NCI-H2081 treated with DMSO at 0.1 percent for 48 hours (cell line): ENCODE measurements around the gene C10orf95.

ENCODE experiments used
- DNase-seq: peaks from one replicate; lab custom pipeline; 2025; lab: John Stamatoyannopoulos, UW

C10orf95 gene

DNA sequence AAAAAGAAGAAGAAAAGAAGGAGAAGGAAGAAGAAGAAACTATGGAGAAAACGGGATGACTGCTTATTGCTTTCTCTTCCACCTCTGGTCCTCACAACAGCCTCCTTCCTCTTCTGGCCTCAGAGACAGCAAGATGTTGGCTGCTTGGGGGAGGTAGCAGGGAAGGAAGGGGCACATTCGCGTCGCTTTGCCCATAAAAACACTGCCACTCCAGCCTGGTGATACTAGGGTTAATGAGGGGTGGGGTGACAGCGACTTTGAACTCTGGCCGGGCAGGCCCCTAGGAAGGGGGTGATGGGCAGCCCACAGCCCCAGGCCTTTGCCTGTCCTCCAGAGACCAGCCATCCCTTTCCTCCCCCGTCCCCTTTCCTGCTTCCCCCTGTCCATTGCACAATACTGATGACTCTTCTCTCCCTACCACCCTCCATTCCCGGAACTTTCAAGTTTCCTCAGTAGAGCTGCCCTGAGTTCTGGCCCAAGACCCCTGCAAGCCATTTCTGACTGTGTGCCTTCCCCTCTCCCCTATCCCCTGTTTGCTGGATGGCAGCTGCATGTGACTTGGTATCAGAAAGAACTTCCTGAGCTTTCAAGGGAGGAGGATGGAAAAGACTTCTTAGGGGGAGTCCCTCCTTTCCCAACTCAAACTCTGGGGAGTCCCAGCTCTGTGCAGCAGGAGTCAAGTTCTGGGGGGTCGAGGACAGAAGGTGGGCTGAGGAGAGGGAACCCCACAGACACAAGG, 16.8 kb downstream of the C10orf95 start:
- no peak for DNase-seq

DNA sequence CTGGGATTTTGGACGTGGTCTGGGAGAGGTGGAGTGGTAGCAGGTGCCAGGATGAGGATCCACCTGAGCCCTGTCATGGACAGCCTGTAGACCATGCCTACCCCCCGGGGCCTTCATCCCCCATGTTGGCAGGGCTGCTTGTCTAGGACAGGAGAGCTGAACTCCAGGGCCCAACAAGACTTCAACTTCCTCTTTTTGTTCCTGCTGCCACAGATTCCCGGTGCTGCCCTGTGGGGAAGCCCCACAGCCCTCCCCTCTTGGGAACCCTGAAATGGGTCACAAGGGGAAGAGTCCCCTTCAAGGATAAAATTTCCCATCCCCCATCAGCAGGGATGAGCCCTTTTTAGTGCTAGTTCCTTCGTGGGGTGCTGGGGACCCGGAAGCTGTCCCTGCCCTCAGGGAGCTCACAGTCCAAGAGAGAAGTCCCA, 17.7 kb downstream of the C10orf95 start:
- no peak for DNase-seq

DNA sequence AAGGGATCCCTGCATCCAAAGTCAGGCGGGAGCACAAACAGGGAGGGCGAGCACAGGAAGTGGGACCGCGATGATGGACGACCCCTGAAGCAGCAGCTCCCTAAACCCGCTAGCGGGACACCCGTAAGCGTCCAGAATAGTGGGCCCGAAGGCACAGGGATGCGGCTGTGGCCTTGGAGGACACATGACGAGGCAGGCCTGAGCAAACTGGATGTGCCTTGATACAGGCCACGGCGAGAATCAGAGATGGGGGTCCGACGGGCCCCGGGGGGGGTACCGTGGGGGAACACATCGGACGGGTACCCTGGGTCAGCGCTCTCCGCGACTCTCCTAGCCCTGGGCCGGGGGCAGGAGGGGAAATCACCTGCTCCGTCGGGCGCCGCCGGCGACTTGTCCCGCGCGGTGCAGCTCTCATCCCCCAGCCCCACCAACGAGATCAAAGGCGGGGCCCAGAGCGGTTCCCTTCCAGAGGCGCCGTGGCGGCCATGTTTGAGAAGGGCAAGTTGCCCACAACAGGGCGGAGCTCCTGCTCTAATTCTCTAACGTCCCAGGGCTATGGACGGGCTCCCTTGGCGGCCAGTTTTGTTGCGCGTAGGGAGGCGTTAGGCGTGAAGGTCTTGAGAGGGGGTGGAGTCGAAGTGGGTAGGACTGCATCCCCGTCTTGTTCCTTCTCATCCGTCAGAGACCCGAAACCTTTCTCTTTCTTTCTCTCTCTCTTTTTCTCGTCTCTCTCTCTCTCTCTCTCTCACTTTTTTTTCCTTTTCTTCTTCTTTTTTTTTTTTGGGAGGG, 19.0 kb downstream of the C10orf95 start, which contains the start of gene CUEDC2:
TSS of gene CUEDC2 (minus strand) at position 413 of the 789 bp plus-strand sequence. CDS start 7,386 bp downstream, outside the sequence.
- peak; percentile 57 for DNase-seq

DNA sequence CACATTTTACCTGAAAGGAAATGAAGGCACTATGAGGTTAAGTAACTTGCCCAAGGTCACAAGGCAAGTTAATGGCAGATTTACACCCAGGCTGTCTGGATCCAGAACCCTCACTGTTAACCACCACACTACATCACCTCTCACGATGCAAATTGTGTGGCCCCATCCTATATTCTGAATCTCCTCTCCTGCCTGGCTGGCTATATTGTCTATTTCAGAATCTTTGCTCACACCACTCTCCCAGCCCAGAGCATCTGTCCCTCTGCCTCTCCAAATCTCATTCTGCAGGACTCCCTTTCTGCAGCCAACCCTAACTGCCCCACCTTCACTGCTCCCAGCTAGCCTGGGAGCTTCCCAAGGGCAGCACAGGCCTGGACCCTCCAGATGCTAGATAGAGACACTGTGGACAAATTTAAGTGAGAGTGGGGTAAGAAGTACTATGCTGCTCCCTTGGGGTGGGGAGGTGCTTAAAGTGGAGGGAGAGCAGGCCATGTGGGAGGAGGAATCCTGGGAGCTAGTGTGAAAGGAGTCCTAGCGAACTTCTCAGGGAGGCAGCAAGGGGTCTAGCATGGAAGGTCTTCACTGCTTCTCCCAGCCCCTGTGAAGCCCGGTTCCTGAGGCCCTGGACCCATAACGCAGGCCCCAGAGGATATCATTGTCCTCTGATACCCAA, 19.8 kb downstream of the C10orf95 start:
- DNase-seq, result no peak

DNA sequence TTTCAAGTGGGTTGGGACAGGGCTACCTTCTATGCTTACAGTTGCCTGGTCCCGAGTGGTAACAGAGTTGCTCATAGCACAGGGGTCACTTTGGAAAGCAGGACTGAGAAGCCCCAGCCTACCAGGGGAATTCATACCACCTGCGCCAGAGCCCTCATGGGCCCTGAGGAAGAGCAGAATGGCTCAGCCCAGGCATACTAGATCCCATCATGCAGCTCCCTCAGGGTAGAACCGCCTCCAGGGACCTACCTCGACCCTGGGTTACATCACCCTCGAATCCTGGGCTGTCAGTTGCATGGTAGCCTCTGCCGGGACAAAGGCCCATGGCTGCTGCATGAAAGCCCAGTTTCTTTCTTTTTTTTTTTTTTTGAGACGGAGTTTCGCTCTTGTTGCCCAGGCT, 21.9 kb downstream of the C10orf95 start:
- DNase-seq, result no peak

DNA sequence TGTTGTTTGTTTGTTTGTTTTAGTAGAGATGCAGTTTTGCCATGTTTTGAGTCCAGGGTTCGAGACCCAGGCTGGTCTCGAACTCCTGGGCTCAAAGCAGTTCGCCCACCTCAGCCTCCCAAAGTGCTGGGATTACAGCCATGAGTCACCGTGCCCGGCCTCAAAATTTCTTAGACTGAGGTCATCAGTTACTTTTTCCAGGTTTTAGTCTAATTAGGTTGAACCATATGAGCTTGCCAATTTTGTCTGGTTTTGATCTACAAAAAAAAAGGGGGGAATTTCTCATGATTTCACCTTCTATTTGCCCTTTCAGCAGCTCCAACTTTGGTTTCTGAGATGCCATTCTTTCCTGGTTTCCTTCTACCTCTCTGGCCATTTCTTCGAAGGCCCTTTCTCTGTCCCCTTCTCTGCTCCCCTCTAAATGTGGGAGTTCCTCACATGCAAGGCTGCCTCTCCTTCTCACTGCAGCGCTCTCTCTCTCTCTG, 24.5 kb downstream of the C10orf95 start:
- no peak for DNase-seq

DNA sequence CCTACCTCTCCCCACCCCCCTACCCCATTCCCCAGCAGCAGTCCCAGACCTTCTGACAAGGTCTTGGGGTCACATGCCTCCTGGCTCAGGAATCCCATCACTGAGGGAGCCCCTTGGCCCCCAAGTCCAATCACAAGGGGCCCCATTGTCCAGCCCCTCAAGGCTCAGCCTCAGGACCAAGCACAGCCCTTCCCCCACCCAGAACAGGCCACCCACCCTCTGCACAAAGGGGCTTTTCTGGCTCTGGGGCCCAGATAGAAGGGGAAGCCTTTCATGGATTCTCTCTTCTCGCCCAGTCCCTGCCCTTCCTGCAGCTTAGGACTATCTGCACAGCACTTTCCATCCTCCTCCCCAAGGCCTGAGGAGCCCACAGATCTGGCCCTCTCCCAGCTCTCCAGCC, 25.9 kb downstream of the C10orf95 start:
- DNase-seq, result no peak

DNA sequence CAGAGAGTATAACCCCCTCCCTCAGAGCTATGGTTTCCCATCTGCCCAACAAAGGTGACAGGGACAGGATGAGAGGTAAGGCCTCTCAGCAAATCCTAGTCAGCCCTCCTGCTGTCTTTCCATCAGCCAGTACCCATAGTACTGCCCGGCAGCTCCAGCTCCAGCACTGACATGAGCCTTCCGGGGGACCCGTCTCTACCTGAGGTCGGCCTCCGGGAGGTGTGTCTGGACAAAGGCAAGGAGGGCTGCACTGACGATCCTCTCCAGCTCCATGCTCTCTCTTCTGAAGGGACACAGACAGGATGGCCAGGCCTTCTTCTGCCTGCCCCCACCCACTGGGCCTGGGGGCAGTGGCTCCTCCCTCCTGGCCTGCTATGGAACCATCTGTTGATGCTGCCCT, 26.4 kb downstream of the C10orf95 start:
- no peak for DNase-seq

DNA sequence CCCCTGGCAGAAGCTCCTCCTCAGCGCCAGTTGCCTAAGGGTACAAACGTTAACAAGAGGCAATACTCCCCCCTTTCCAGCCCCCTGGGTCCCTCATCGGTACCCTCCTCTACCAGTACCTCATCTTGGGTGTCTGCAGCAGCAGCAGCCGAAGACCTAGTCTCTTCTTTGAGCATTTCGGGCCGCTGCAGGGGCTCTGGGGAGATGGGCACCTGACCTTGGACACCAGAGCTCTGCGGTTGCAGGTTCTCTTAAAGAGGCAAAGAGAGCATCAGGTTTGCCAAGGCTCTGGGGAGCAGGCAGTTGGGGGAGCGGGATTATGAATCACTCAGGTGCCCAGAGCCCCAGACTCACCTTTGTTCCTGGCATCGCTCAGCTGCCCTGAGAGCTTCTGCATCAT, 27.2 kb downstream of the C10orf95 start:
- no peak for DNase-seq

DNA sequence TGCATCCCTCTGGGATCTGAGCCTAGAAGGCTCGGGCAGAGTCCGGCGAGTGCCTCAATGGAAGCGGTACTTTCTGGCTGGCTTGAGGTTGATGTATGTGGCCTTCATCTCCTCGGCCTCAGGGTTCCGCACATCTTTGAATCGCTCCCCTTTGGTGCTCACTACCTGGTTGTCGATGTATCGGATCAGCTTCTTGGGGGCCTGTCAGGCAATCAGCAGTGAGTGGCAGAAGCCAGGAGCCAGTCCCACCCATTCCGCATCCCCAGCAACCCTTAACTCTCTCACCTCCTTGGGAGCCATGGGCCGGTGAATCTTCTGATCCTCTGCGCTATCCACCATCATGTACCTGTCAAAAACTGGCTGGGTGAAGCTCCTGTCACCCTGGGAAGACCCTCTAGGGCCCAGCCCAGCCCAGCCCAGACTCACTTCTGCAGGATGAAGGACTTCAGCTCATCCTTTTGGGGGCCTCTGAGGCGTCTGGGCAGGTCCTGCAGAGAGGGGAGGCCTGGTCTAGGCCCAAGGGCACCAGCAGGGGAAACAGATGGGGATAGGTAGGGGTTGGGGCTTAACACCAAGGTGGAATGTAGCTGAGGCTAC, 27.9 kb downstream of the C10orf95 start:
- DNase-seq, result no peak

DNA sequence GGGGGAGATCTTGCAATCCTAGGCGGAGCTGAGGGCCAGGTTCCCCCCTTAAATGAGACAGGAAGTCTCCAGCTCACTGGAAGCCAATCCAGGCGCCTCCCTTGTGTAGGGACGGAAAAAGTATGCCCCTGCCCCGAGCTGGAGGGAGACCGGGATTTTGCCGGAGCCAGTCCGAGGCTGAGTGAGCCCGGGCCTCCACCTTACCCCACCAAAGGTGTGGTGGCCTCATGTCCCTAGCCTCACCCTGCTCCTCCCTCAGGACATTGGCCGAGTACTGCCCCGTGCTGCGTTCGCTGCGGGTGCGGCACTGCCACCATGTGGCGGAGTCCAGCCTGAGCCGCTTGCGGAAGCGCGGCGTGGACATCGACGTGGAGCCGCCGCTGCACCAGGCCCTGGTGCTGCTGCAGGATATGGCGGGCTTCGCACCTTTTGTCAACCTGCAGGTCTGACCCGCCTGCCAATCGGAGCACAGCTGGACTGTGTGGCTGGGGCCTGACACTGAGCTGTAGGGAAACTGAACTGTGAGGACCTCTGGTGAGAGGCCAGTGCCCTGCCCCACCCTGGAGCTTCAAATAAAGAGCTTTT, 28.7 kb downstream of the C10orf95 start:
- DNase-seq, result no peak

DNA sequence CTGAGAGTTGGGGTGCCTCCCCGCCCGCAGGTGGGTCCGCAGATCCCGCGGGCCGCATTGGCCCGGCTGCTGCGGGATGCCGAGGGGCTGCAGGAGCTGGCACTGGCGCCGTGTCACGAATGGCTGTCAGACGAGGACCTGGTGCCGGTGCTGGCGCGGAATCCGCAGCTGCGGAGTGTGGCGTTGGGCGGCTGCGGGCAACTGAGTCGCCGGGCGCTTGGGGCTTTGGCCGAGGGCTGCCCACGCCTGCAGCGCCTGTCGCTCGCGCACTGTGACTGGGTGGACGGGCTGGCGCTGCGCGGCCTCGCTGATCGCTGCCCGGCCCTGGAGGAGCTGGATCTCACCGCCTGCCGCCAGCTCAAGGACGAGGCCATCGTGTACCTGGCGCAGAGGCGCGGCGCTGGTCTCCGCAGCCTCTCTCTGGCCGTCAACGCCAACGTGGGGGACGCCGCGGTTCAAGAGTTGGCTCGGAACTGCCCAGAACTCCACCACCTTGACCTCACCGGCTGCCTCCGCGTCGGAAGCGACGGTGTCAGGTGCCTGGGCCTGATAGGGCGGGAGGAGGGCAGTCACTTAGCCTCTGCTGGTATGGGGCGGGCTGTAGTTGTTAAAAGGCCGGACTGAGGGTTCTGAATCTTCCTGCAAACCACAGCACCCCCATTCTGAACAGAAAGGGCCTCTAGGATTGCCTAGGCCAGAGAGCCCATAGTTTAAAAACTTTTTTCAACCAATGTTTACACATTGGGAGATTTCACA, 29.4 kb downstream of the C10orf95 start:
- no peak for DNase-seq

DNA sequence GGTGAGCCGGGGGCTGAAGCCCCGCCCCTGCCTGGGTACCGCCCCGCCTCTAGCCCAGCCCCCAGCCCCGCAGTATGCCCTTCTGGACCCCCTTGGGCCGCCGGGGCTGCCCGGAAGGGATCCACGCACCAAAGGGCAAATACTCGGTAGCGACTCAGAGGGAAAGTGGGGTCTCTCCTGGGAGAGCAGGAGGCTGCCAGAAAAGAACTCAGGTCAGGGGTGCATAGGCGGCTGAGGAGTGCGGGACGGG, 29.9 kb downstream of the C10orf95 start:
- DNase-seq, result no peak

DNA sequence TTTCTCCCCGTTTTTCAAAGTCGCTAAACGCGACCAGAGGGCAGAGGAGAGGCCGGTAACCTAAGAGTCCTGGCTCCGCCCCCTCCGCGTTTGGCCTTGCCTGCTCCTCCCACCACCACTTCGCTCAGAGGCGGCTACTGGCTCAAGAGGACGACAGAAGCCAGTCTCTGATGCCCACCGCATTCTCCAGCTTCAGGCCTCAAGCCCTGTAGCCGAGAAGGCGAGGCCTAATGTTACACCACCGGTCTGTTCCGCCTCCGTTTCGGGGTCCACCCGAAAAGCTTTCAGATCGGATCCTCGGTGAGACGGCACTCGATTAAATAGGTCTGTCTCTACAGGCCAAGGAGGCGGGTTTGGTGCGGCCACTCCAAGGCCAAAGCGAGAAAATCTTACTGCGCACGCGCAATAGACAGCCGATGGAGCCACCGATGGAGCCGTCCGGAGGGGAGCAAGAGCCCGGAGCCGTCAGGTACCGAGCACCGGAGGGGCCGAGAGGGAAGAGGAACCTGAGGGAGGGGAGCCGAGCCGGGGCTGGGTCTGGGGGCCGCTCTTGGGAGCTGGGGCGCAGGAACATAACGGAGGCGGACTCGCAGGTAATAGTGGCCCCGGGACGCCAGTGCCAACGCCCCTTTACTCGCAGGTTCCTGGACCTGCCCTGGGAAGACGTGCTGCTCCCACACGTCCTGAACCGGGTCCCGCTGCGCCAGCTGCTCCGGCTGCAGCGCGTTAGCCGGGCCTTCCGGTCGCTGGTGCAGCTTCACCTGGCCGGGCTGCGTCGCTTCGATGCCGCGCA, 30.4 kb downstream of the C10orf95 start, which contains the start of gene FBXL15:
TSS of gene FBXL15 (plus strand) at position 123 of the 793 bp plus-strand sequence. CDS start at position 417, 294 bp downstream.
- DNase-seq, result peak; percentile 77

DNA sequence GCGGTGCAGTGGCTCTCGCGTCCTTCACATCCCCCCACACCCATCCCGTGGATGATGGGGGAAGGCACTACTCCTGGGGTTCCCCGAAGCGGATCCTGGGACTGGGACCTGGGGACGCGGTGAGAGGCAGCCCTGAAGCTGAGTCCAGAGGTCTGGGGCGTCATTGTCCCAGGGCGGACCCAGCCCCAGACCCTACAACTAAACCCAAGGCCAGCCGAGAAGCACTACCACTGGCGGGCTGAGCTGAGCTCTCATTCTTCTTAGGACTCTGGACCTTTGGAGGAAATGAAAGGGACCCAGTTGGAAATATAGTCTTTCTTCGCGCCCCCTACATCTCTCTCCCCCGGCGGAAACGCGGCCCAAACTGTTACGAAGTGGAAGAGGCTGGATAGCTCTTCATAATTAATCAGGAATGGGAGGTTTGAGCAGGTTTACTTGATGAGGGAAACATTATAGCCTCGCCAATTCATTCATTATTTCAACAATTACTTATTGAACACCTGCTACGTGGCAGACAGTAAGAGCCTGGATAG, 31.1 kb downstream of the C10orf95 start:
- DNase-seq, result no peak

DNA sequence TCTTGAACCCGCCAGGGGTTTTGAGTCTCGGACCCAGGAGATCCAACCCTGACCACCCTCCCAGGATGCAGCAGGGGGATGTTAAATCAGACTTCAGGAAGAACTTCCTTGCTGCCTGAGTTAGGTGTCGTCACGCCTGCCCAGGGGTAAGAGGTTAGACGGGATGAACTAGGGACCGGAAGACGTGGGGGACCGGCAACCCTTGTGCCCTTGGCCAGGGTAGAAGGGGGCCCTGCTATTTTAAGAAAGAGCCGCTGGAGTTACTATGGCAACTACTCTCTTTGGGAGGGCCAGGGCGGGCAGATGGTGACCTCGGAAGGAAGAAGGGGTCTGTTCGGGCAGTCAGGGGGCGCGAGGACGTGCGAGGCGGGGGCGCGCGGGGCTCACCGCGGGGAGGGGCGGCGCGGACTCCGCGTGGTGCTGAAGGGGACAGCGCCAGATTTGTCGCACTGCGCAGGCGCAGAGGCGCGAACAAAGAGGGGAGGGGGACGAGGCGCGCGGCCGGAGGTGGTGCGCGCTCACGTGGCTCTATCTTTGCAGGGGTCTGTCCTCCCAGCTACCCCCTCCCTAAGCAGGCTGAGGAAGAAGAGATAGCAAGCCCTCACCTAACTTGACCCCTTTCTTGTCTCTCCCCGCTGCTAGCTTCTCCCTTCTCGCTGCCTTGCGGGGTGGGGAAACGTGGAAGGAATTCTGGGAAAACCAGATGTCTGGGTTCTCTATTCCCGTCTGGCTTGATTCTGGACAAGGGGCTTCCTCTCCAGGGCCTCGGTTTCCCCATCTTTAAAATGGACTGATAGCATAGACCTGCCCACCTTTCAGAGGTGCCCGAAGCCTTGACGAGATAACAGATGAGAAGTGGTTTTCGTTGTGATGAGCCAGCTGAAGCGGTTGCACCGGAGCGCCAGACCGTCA, 31.8 kb downstream of the C10orf95 start:
- peak; percentile 8 for DNase-seq

DNA sequence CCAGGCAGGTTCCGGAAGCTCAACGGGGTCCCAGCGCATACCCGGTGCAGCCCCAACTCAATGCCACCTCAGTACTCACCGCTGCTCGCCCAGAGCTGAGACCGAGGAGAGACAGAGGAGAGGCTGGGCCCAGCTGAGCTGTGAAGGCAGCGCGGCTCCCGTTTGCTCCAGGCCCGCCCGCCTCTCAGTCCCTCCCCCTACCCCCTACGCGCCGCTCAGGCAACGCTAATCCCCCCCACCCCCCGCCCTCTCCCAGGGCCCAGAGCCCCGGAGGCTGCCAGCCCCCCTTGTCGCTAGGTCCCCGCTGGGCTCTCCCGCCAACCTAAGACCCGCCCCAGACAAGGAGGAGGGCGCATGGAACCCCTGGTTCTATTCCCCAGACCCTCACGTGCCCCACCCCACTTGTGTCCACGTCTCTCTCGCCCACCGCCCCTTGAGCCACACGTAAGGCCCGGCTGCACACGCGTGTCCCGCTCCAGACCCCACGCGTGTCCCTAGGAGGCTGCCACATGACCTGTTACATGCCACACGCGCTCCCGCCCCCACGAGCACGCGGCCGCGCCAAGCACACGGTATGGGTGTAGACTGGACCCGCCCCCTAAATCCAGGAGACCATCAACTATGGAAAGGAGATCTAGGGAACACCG, 32.6 kb downstream of the C10orf95 start, which contains the start of gene PSD:
TSS of gene PSD (minus strand) at position 164 of the 647 bp plus-strand sequence. CDS start 1,747 bp downstream, outside the sequence.
- peak; percentile 13 for DNase-seq

DNA sequence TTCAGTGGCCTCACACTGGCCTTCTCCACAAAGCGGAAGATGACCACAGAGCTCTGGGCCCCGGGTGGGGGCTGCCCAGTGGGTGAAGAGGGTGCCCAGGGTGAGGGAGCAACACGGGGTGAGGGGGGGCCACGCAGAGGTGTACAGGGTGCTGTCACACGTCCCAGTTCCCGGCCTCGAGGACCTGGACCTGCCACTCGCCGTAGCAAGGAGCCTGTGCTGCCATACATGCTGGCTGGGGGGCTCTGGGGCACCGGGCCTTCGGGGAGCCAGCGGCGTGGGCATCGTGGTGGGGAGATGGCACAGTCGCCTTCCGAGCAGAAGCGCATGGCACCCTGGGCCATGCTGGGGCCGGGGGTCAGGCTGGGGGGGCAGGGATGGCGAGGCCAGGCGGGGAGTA, 34.6 kb downstream of the C10orf95 start:
- no peak for DNase-seq
